Measurements from ENCODE around the gene DNAL4. TPM values are rescaled to one million over a fixed set of nuclear protein-coding genes. Genes with fewer than 3 reads are reported as not detected.
"Not testable (repeated sequence)": the region's sequence is repeated elsewhere in the genome, so short reads cannot be mapped to it uniquely, and the experiment has no call there.

The DNAL4 gene
- polyA plus RNA-seq, 1 donor (not counting 4 experiments of a cell fraction or from before 2014, with no cell fraction given), result 11.4 TPM

- Histone ChIP-seq H4K20me1 (ENCODE audit: control insufficient read depth, extremely low read depth, insufficient read depth, low read length) (no peaks in the 10 kb centered on the region), H3K27ac (ENCODE audit: control insufficient read depth, insufficient read depth, low read length) (no peak overlapping the region), H3K4me3 (ENCODE audit: control insufficient read depth in 2 of 3, extremely low read depth in 1 of 3, insufficient read depth in 2 of 3, low read depth in 1 of 3, low read length in 3 of 3) (no peak overlapping the region), H3K9ac (ENCODE audit: control insufficient read depth, extremely low read depth, insufficient read depth, low read length) (no peak overlapping the region), H2AFZ (ENCODE audit: control insufficient read depth, low read length) (no peak overlapping the region), H3K36me3 (ENCODE audit: control insufficient read depth in 2 of 2, extremely low read depth in 1 of 2, insufficient read depth in 2 of 2, low read length in 2 of 2) (no peaks in the 10 kb centered on the region), H3K9me3 (ENCODE audit: control insufficient read depth, low read depth, low read length) (no peaks in the 10 kb centered on the region), H3K27me3 (ENCODE audit: control insufficient read depth, extremely low read depth, insufficient read depth, low read length) (peaks cover 31% of the 10 kb centered on the region), H3K9me1 (ENCODE audit: control insufficient read depth, extremely low read depth, insufficient read depth, low read length) (no peaks in the 10 kb centered on the region), H3K79me2 (ENCODE audit: control insufficient read depth, insufficient read depth, low read length) (no peaks in the 10 kb centered on the region), H3K4me2 (ENCODE audit: control insufficient read depth, extremely low read depth, insufficient read depth, low read depth, low read length) (no peak overlapping the region), H3K4me1 (ENCODE audit: control insufficient read depth, extremely low read depth, insufficient read depth, low read length) (no peaks in the 10 kb centered on the region)
- no peak for FAIRE-seq
- TF ChIP-seq EZH2 (IDR thresholded peaks at IDR 0.05; ENCODE audit: low read length) (no peak), CTCF (optimal IDR thresholded peaks at IDR 0.05 in 1 of 3, IDR thresholded peaks at IDR 0.05 in 1 of 3, conservative IDR thresholded peaks at IDR 0.05 in 1 of 3; ENCODE audit: extremely low read depth in 1 of 3, insufficient read depth in 2 of 3, low read length in 3 of 3) (no peak)
- no peak for DNase-seq (ENCODE audit: low read depth, low spot score)
- dilution Hi-C loops (cut with MboI; ENCODE audit: extremely low pct_ligation_motif_present, low sequenced_read_pairs), result no loop called here
Observed at GRCh38 chr22:38815842-38816241, 21.9 kb upstream of the DNAL4 start.

- Histone ChIP-seq H3K9me3 (ENCODE audit: control insufficient read depth, low read depth, low read length) (no peaks in the 10 kb centered on the region), H3K27ac (ENCODE audit: control insufficient read depth, insufficient read depth, low read length) (no peak overlapping the region), H3K4me1 (ENCODE audit: control insufficient read depth, extremely low read depth, insufficient read depth, low read length) (no peaks in the 10 kb centered on the region), H3K4me2 (ENCODE audit: control insufficient read depth, extremely low read depth, insufficient read depth, low read depth, low read length) (no peak overlapping the region), H3K79me2 (ENCODE audit: control insufficient read depth, insufficient read depth, low read length) (no peaks in the 10 kb centered on the region), H2AFZ (ENCODE audit: control insufficient read depth, low read length) (no peak overlapping the region), H3K36me3 (ENCODE audit: control insufficient read depth in 2 of 2, extremely low read depth in 1 of 2, insufficient read depth in 2 of 2, low read length in 2 of 2) (no peaks in the 10 kb centered on the region), H3K9ac (ENCODE audit: control insufficient read depth, extremely low read depth, insufficient read depth, low read length) (no peak overlapping the region), H3K27me3 (ENCODE audit: control insufficient read depth, extremely low read depth, insufficient read depth, low read length) (peaks cover 1% of the 10 kb centered on the region), H3K4me3 (ENCODE audit: control insufficient read depth in 2 of 3, extremely low read depth in 1 of 3, insufficient read depth in 2 of 3, low read depth in 1 of 3, low read length in 3 of 3) (no peak overlapping the region), H3K9me1 (ENCODE audit: control insufficient read depth, extremely low read depth, insufficient read depth, low read length) (no peaks in the 10 kb centered on the region), H4K20me1 (ENCODE audit: control insufficient read depth, extremely low read depth, insufficient read depth, low read length) (no peaks in the 10 kb centered on the region)
- no peak for DNase-seq (ENCODE audit: low read depth, low spot score)
- no peak for FAIRE-seq
- dilution Hi-C loops (cut with MboI; ENCODE audit: extremely low pct_ligation_motif_present, low sequenced_read_pairs), result no loop called here
- no peak for TF ChIP-seq EZH2 (IDR thresholded peaks at IDR 0.05; ENCODE audit: low read length)
- no peak for TF ChIP-seq CTCF (optimal IDR thresholded peaks at IDR 0.05 in 1 of 3, IDR thresholded peaks at IDR 0.05 in 1 of 3, conservative IDR thresholded peaks at IDR 0.05 in 1 of 3; ENCODE audit: extremely low read depth in 1 of 3, insufficient read depth in 2 of 3, low read length in 3 of 3)
Observed at GRCh38 chr22:38811241-38811640, 17.3 kb upstream of the DNAL4 start.

- dilution Hi-C loops (cut with MboI; ENCODE audit: extremely low pct_ligation_motif_present, low sequenced_read_pairs); FAIRE-seq; H3K9me3 ChIP-seq (ENCODE audit: control insufficient read depth, low read depth, low read length); H2AFZ ChIP-seq (ENCODE audit: control insufficient read depth, low read length); H3K36me3 ChIP-seq (ENCODE audit: control insufficient read depth in 2 of 2, extremely low read depth in 1 of 2, insufficient read depth in 2 of 2, low read length in 2 of 2); H3K79me2 ChIP-seq (ENCODE audit: control insufficient read depth, insufficient read depth, low read length); H3K27me3 ChIP-seq (ENCODE audit: control insufficient read depth, extremely low read depth, insufficient read depth, low read length); DNase-seq (ENCODE audit: low read depth, low spot score); H4K20me1 ChIP-seq (ENCODE audit: control insufficient read depth, extremely low read depth, insufficient read depth, low read length); H3K9me1 ChIP-seq (ENCODE audit: control insufficient read depth, extremely low read depth, insufficient read depth, low read length); H3K4me1 ChIP-seq (ENCODE audit: control insufficient read depth, extremely low read depth, insufficient read depth, low read length); H3K4me3 ChIP-seq (ENCODE audit: control insufficient read depth in 2 of 3, extremely low read depth in 1 of 3, insufficient read depth in 2 of 3, low read depth in 1 of 3, low read length in 3 of 3); H3K9ac ChIP-seq (ENCODE audit: control insufficient read depth, extremely low read depth, insufficient read depth, low read length); H3K27ac ChIP-seq (ENCODE audit: control insufficient read depth, insufficient read depth, low read length); H3K4me2 ChIP-seq (ENCODE audit: control insufficient read depth, extremely low read depth, insufficient read depth, low read depth, low read length): not testable (repeated sequence)
Observed at GRCh38 chr22:38805041-38805593, 11.2 kb upstream of the DNAL4 start.

Data from keratinocyte (primary cell).